HCT116 (cell line): ENCODE data around the gene CARD9. TPM values are rescaled to one million over a fixed set of nuclear protein-coding genes. Genes with fewer than 3 reads are reported as not detected.

ENCODE experiments used
- ATAC-seq: fragments of 200-7000 bp; cut with Tn5 transposase; 2 replicates; pipeline ENCODE4 v1.9.1; 2020; ENCODE audit warnings: mild to moderate bottlenecking, moderate library complexity
- BruUV-seq: library from RNA; stranded (reverse); fragments of 400-500 nt; replicated peaks from 2 replicates; lab custom pipeline; 2021; lab: Mats Ljungman, UMichigan
- CTCF ChIA-PET: fragments of 300-600 bp; sonication (Branson Sonifier 250); formaldehyde crosslinking; loops from one replicate; lab custom pipeline; 2021; ENCODE audit warnings: antibody characterized with exemption; lab: Charles Lee
- POLR2A ChIA-PET: fragments of 300-600, 350-600 bp; sonication (Branson Sonifier 250); formaldehyde crosslinking; loops from one replicate; lab custom pipeline; 2021; ENCODE audit warnings: antibody characterized with exemption; lab: Charles Lee
- RAD21 ChIA-PET, 2 experiments: fragments of 300-600 bp; sonication (Branson Sonifier 250); formaldehyde crosslinking; loops; one replicate each; lab custom pipeline; 2023; ENCODE audit warnings: low total read pairs in 2 of 2; ENCODE audit not compliant: uncharacterized antibody in 2 of 2, unreplicated experiment in 2 of 2, low non-redundant PET in 1 of 2; lab: Charles Lee
- DNase-seq: peaks from one replicate; pipeline ENCODE4 v3.0.0-alpha.2; 2010; ENCODE audit warnings: low read depth, low spot score
- H2AFZ ChIP-seq: fragments of 200-600 bp; shearing (Covaris generic), sonication (generic); 2 replicates; pipeline ENCODE4 v1.6.1; 2017; ENCODE audit warnings: low read depth, mixed run types, mixed read lengths, antibody characterized with exemption, low read length; ENCODE audit not compliant: poor library complexity, severe bottlenecking
- H3K27ac ChIP-seq: 2 replicates; pipeline ENCODE4 v1.5.1; 2012; ENCODE audit warnings: low read depth, low read length
- H3K27me3 ChIP-seq: fragments of 200-600 bp; sonication (generic); 2 replicates; pipeline ENCODE4 v1.6.1; 2016; ENCODE audit warnings: mixed run types, low read length, mixed read lengths; ENCODE audit not compliant: insufficient read depth
- H3K36me3 ChIP-seq, 2 experiments: fragments of 200-500 bp in 1 of 2; fragments of 200-600 bp in 1 of 2; sonication (Bioruptor generic) in 1 of 2; sonication (generic) in 1 of 2; 2 replicates each; pipeline versions ENCODE4 v1.5.1 to v1.6.1; 2014 to 2016; ENCODE audit warnings: low read length in 2 of 2, inconsistent platforms in 1 of 2, mixed read lengths in 1 of 2, mixed run types in 1 of 2; ENCODE audit not compliant: insufficient read depth in 2 of 2, control insufficient read depth in 1 of 2
- H3K4me1 ChIP-seq, 2 experiments: fragments of 200-600 bp in 1 of 2; sonication (generic) in 1 of 2; 2 replicates each; pipeline versions ENCODE4 v1.5.1 to v1.6.1; 2012 to 2017; ENCODE audit warnings: low read length in 2 of 2, inconsistent platforms in 1 of 2, mild to moderate bottlenecking in 1 of 2, mixed read lengths in 1 of 2, mixed run types in 1 of 2, moderate library complexity in 1 of 2; ENCODE audit not compliant: insufficient read depth in 2 of 2, control insufficient read depth in 1 of 2
- H3K4me2 ChIP-seq: fragments of 200-600 bp; sonication (generic); 2 replicates; pipeline ENCODE4 v1.6.1; 2017; ENCODE audit warnings: mixed run types, low read length, mixed read lengths
- H3K4me3 ChIP-seq, 2 experiments: fragments of 200-600 bp in 1 of 2; sonication (generic) in 1 of 2; replicated peaks in 1 of 2; 2 replicates each; pipeline ENCODE4 v1.5.1; 2011 to 2016; ENCODE audit warnings: low read length in 2 of 2, control low read depth in 1 of 2, low read depth in 1 of 2, mild to moderate bottlenecking in 1 of 2, mixed read lengths in 1 of 2, mixed run types in 1 of 2
- H3K79me2 ChIP-seq: fragments of 200-600 bp; sonication (generic); 2 replicates; pipeline ENCODE4 v1.6.1; 2017; ENCODE audit warnings: mild to moderate bottlenecking, mixed run types, low read length, moderate library complexity, mixed read lengths; ENCODE audit not compliant: insufficient read depth
- H3K9ac ChIP-seq: fragments of 200-600 bp; sonication (generic); 2 replicates; pipeline ENCODE4 v1.6.1; 2016; ENCODE audit warnings: low read length, mixed read lengths
- H3K9me2 ChIP-seq: fragments of 200-600 bp; sonication (generic), shearing (Covaris generic); 2 replicates; pipeline ENCODE4 v1.6.1; 2017; ENCODE audit warnings: mixed run types, mild to moderate bottlenecking, moderate library complexity; ENCODE audit not compliant: insufficient read depth
- H3K9me3 ChIP-seq, 2 experiments: fragments of 200-500 bp in 1 of 2; fragments of 200-600 bp in 1 of 2; sonication (Bioruptor generic) in 1 of 2; sonication (generic) in 1 of 2; 2 replicates each; pipeline ENCODE4 v1.6.1; 2014 to 2017; ENCODE audit warnings: low read length in 2 of 2, mixed read lengths in 2 of 2, inconsistent platforms in 1 of 2, low read depth in 1 of 2, mild to moderate bottlenecking in 1 of 2, mixed run types in 1 of 2, moderate library complexity in 1 of 2; ENCODE audit not compliant: control insufficient read depth in 1 of 2, insufficient read depth in 1 of 2
- H4K20me1 ChIP-seq: fragments of 200-600 bp; sonication (generic), shearing (Covaris generic); 2 replicates; pipeline ENCODE4 v1.6.1; 2017; ENCODE audit warnings: mixed run types, mild to moderate bottlenecking, moderate library complexity; ENCODE audit not compliant: insufficient read depth
- CBX3 ChIP-seq: IDR thresholded peaks from 2 replicates; pipeline ENCODE4 v1.6.1; 2012; ENCODE audit warnings: low read depth
- EZH2phosphoT487 ChIP-seq: fragments of 200-600 bp; IDR thresholded peaks from 2 replicates; pipeline ENCODE4 v1.6.1; 2018; ENCODE audit warnings: antibody characterized with exemption, borderline replicate concordance
- JUND ChIP-seq: IDR thresholded peaks from 2 replicates; pipeline ENCODE4 v1.6.1; 2012
- POLR2A ChIP-seq: IDR thresholded peaks from 2 replicates; pipeline ENCODE4 v1.7.0; 2011; ENCODE audit warnings: borderline replicate concordance; ENCODE audit not compliant: insufficient read depth, insufficient read length; ENCODE audit errors: extremely low read depth
- SP1 ChIP-seq: IDR thresholded peaks from 2 replicates; pipeline ENCODE4 v1.6.1; 2012; ENCODE audit warnings: low read depth
- TCF7L2 ChIP-seq: IDR thresholded peaks from 2 replicates; pipeline ENCODE4 v1.7.0; 2011; ENCODE audit warnings: borderline replicate concordance, inconsistent platforms; ENCODE audit not compliant: insufficient read depth, insufficient read length; ENCODE audit errors: extremely low read depth
- YY1 ChIP-seq: IDR thresholded peaks from 2 replicates; pipeline ENCODE4 v1.6.1; 2011; ENCODE audit warnings: low read length, low read depth, moderate library complexity, mild to moderate bottlenecking; ENCODE audit not compliant: insufficient replicate concordance; ENCODE audit errors: extremely low read depth
- ZFX ChIP-seq: fragments of 450-650 bp; IDR thresholded peaks from 2 replicates; pipeline ENCODE4 v1.6.1; 2017
- ZNF274 ChIP-seq: fragments of 200-500 bp; sonication (Bioruptor generic); IDR thresholded peaks from 2 replicates; pipeline ENCODE4 v1.6.1; 2014; ENCODE audit warnings: mild to moderate bottlenecking, low read depth, low read length, inconsistent platforms
- intact Hi-C: fragments of 100-400 bp; cut with micrococcal nuclease; formaldehyde crosslinking; loops from 2 replicates; pipeline ENCODE4 v1.10.0; 2022
- total RNA-seq: library from RNA; stranded (reverse); gene quantifications from one replicate; pipeline ENCODE4 v1.2.1, GENCODE V29; 2021; ENCODE audit not compliant: unreplicated experiment
- TF ChIP-seq, protein P1 (sequence below), 3 experiments: fragments of 200-600 bp in 1 of 3; sonication (generic) in 1 of 3; IDR thresholded peaks in 2 of 3; conservative IDR thresholded peaks in 1 of 3; 2 replicates each; pipeline ENCODE4 v1.5.1; 2012 to 2017; ENCODE audit warnings: low read depth in 2 of 3, low read length in 2 of 3, antibody characterized with exemption in 1 of 3, borderline replicate concordance in 1 of 3, control low read depth in 1 of 3, mild to moderate bottlenecking in 1 of 3, mixed read lengths in 1 of 3, mixed run types in 1 of 3, moderate library complexity in 1 of 3; ENCODE audit not compliant: insufficient read depth in 1 of 3
- TF ChIP-seq, protein P2 (sequence below): IDR thresholded peaks from 2 replicates; pipeline ENCODE4 v1.6.1; 2012; ENCODE audit warnings: low read depth
- TF ChIP-seq, protein P3 (sequence below): IDR thresholded peaks from 2 replicates; pipeline ENCODE4 v1.6.1; 2012

The CARD9 gene
- total RNA-seq, 1 experiment from 2014 or later, result 1.2 TPM

DNA sequence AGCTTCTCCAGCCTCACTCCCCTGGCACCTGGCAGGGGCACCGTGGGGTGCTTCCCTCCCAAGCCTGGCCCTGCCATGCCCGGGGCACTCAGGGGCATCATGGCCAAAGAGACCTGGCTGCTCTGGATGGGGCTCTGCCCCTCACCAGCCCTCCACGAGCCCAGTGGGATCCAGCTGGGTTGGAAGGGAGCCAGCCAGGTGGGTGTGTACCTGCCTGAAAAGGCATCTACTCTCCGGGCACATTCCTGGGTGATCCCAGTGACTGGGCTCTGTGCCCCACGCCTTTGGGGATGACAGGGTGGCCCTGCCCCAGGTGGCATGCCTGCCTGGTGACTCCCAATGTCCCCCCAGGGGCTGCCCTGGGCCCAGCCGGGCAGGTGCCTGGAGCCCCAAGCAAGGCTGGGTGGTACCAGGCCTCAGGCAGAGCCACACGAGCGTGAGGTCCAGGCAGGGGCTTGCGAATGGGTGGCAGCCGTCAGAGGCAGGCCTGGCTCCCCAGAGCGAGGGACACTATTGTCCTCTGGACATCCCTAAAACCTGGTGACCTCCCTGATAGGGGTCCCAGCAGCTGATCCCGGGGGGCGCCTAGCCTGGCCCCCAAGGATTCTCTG is 45.4 kb downstream of the CARD9 start:
- Histone ChIP-seq H3K9me2 (no peaks in the 10 kb centered on the region), H3K27ac (peak overlapping the region; percentile 65), H3K9me3 (no peaks in the 10 kb centered on the region), H3K27me3 (no peaks in the 10 kb centered on the region), H3K4me1 (peaks cover 8 to 42% of the 10 kb centered on the region in 2 experiments; a peak in 3 of 4 replicates), H3K79me2 (peaks cover 20% of the 10 kb centered on the region; the same call in 1 of the 2 replicates), H3K36me3 (no peaks in the 10 kb centered on the region), H4K20me1 (no peaks in the 10 kb centered on the region), H3K4me2 (peak overlapping the region; percentile 98), H3K9ac (peak overlapping the region; percentile 75), H3K4me3 (peak overlapping the region; percentile 71 to 76), H2AFZ (no peak overlapping the region)
- no TSS peak for BruUV-seq
- ChIA-PET POLR2A (interaction anchor here (0.6 to 0.7 kb wide), 2 partner anchors 34 to 1651 kb away, joined by 3 read pairs; no protein-coding TSS in a partner anchor), CTCF (no interaction called here), RAD21 (no interaction called here)
- intact Hi-C loops, result no loop called here
- peak; percentile 51 for ATAC-seq
- DNase-seq, result no peak
- TF ChIP-seq, protein P1, sequence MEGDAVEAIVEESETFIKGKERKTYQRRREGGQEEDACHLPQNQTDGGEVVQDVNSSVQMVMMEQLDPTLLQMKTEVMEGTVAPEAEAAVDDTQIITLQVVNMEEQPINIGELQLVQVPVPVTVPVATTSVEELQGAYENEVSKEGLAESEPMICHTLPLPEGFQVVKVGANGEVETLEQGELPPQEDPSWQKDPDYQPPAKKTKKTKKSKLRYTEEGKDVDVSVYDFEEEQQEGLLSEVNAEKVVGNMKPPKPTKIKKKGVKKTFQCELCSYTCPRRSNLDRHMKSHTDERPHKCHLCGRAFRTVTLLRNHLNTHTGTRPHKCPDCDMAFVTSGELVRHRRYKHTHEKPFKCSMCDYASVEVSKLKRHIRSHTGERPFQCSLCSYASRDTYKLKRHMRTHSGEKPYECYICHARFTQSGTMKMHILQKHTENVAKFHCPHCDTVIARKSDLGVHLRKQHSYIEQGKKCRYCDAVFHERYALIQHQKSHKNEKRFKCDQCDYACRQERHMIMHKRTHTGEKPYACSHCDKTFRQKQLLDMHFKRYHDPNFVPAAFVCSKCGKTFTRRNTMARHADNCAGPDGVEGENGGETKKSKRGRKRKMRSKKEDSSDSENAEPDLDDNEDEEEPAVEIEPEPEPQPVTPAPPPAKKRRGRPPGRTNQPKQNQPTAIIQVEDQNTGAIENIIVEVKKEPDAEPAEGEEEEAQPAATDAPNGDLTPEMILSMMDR (IDR thresholded peaks at IDR 0.05 in 2 of 3, conservative IDR thresholded peaks at IDR 0.05 in 1 of 3; ENCODE audit: borderline replicate concordance in 1 of 3, insufficient read depth in 1 of 3, low read depth in 2 of 3, low read length in 2 of 3), result no peak
- no peak for TF ChIP-seq ZFX
- no peak for TF ChIP-seq YY1
- no peak for TF ChIP-seq POLR2A
- TF ChIP-seq, protein P2, sequence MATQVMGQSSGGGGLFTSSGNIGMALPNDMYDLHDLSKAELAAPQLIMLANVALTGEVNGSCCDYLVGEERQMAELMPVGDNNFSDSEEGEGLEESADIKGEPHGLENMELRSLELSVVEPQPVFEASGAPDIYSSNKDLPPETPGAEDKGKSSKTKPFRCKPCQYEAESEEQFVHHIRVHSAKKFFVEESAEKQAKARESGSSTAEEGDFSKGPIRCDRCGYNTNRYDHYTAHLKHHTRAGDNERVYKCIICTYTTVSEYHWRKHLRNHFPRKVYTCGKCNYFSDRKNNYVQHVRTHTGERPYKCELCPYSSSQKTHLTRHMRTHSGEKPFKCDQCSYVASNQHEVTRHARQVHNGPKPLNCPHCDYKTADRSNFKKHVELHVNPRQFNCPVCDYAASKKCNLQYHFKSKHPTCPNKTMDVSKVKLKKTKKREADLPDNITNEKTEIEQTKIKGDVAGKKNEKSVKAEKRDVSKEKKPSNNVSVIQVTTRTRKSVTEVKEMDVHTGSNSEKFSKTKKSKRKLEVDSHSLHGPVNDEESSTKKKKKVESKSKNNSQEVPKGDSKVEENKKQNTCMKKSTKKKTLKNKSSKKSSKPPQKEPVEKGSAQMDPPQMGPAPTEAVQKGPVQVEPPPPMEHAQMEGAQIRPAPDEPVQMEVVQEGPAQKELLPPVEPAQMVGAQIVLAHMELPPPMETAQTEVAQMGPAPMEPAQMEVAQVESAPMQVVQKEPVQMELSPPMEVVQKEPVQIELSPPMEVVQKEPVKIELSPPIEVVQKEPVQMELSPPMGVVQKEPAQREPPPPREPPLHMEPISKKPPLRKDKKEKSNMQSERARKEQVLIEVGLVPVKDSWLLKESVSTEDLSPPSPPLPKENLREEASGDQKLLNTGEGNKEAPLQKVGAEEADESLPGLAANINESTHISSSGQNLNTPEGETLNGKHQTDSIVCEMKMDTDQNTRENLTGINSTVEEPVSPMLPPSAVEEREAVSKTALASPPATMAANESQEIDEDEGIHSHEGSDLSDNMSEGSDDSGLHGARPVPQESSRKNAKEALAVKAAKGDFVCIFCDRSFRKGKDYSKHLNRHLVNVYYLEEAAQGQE, result no peak
- no peak for TF ChIP-seq TCF7L2
- no peak for TF ChIP-seq EZH2phosphoT487
- no peak for TF ChIP-seq ZNF274
- no peak for TF ChIP-seq CBX3
- TF ChIP-seq, protein P3, sequence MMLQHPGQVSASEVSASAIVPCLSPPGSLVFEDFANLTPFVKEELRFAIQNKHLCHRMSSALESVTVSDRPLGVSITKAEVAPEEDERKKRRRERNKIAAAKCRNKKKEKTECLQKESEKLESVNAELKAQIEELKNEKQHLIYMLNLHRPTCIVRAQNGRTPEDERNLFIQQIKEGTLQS, result no peak
- TF ChIP-seq JUND, result no peak
- TF ChIP-seq SP1, result no peak
